GM19467 (cell line): ENCODE data around the gene HPSE2.

Source experiments
- ATAC-seq: cut with Tn5 transposase; IDR thresholded peaks from one replicate; pipeline ENCODE4 v1.9.1; 2021; ENCODE audit warnings: mild to moderate bottlenecking, moderate library complexity; ENCODE audit not compliant: unreplicated experiment

The HPSE2 gene

DNA sequence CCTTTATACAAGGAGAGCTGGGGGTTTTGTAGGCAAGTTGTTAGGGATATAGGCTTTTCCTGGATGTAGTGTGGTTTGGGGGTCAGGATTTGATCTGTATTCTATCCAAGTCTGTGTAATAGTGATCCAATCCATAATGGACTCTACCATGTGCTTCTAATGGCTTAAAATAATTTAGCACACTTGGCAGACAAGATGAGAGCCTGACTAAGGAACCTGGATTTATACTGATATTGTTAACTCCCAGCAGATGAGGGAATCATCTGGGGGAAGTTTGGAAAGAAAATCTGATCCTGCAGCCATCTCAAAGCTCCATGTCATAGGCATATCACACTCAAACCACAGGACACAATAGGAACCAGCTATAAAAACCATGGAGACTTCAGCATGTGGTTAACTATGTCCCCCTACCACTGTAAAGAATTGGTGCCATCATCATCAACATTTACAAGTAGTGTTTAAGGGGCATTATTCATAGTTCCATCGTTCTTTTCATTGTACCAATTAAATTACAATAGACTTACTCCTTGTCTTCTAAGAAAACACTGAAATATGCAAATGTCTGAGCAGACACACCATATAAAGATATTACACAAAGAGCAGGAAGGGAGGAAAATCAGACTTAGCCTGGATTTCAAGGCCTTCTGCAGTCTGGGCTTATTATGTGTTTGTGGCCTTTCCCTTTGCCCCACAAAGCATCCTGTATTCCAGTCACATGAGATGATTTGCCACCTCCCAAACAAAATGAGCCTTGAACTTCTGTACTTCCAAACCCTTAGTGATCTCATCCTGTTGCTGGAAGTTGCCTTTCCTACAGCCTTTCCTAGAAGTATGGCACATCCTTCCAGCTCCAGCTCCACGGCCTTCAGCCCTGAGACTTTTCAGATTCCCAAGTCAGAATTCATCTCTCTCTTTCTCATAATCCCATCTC is 766.4 kb downstream of the HPSE2 start:
- ATAC-seq: no peak

DNA sequence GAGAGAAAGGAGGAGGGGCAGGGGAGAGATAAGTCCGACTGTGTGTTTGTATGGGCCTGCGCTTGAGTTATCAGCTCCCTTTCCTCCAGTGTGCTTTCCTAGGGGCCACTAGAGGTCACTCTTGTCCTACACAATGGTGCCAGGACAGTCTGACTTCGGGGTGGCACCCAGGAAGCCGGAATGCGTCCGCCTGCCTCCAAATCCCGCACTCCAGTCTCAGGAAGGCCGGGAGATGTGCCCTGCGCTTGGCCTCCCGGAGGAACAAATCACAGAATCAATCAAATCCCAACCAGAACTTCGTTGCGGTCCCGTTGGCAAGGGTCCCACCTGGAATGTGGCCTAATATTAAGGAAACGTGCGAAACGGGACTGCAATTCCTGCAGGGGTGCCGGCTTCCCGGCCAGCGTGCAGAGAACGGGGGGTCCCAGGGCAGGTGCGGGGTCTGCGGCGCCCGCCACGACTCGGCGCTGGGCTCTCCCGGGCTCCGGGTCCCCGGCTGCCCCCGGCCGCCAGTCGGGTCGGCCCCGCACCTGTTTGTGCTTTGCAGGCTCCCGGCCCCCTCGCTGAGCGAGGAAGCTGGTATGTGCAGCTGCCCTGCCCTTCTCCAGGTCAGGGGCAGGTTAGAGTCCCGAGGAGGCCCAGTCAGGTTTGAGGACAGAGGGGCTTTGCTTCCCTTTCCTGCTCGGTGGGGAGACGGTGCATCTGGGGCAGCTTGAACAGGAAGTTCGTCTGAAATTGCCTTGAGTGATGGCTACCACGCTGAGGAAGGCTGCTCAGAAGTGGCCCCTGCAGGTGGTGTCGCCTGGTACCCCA is 767.9 kb downstream of the HPSE2 start:
- ATAC-seq: peak; percentile 96

DNA sequence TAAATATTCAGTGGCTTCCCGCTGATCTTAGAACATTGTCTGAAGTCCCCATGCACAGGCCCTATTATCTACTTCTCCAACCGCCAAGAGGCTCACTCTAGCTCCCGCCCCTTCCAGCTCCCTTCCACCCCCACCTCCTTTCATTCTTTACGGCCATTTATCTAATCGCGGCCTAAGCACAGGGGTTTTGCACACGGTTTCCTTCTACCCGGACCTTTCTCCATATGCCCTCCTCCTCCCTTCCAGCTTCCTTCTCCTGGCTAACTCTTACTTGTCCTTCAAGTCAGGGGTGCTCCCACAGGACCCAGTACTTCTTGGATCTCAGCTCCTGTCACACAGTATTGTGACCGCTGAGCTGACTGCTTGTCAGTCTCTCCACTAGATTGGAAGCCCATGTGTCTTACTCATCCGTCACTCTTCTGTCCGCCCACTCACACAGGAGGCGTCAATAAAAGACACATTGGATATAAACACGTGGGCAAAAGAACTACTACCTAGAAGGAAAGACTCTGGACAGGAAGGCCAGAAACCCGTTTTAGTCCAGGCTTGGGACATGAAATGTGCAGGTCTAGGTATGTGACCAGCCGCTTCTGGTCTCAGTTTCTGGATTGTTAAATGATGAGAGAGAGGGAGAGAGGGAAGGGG is 768.7 kb downstream of the HPSE2 start:
- ATAC-seq: no peak

DNA sequence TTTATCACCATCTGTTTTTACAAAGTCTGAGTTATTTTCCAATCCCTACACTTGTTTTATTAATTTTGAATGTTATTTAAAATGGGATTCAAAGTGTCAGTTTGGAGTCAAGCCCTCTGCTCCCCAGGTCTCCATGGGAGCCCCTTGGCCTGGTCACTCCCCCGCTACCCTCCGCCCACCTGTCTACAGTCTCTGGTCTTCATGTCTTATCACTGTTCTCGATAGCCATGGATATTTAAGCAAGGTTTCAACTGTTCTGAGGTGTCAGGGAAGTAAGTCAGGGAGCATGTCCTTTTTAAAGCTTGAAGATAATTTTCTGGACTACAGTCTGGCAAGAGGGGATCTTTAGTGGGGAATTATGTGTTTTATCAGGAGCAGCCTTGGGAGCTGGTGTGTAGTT is 769.8 kb downstream of the HPSE2 start:
- no peak for ATAC-seq

DNA sequence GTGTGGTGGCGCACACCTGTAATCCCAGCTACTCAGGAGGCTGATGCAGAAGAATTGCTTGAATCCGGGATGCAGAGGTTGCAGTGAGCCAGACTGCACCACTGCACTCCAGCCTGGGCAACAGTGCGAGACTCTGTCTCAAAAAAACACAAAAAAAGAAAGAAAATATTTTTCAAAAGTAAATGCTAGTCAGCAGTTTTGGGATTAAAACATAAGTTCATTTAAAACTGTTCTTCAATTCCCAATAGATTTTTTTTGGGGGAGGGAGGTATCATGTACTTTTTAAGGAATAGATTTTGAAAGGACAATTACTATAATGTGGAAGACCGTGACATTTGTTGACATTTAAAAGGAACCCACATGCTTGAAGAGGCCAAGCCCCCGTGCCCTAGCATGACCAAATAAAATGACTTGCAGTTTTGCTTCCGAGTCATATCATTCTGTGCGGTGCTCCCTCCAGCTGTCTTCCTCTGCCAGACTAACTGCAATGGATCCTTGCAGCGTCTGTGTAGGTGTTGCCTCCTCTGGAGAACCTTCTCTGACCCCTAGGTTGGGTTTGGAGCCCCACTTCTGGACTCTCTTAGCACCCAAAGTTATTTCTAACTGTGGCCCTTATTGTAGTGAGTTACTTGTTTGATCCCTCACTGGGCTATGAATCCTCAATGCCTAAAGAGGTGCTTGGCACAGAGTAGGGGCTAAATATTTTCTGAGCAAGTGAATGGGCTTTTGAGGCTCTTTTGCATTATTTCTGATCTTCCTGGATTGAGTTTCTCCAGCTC is 771.5 kb downstream of the HPSE2 start:
- ATAC-seq: no peak

DNA sequence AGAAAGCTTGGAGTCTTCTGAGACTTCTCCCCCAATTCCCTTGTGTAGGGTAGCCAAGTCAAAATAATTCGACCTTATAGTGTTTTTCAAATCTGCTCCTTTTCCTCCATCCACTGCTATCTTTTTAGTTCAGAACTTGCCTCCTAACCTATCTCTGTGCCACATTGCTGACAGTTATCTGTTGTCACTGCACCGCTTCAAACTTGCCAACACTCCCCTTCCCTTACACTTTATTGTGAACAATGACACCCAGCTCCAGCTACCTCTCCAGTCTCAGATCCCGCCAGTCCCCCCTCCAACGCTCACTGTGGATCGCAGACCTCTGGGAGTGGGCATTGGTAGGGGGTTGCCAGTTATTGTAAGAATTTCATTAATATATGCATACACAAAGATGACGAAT is 772.6 kb downstream of the HPSE2 start:
- no peak for ATAC-seq

DNA sequence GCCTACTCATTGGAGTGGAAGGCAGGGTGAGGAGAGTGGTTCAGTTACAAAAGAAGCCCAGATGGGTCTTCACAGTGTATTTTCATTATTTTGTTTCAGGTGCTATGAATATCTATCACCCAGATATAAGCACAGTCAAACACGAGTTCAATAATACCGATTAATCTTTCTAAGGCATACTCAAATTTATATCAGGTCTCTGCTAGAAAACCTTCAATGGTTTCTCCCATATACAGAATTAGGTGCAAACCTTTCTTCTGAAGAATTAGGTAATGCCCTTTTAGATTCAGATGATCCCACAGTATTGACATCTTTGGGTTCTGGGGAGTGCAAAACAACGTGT is 774.2 kb downstream of the HPSE2 start:
- no peak for ATAC-seq

- ATAC-seq: no peak
These were observed 774.7 kb downstream of the HPSE2 start for GRCh38 chr10:98460837-98461499.

DNA sequence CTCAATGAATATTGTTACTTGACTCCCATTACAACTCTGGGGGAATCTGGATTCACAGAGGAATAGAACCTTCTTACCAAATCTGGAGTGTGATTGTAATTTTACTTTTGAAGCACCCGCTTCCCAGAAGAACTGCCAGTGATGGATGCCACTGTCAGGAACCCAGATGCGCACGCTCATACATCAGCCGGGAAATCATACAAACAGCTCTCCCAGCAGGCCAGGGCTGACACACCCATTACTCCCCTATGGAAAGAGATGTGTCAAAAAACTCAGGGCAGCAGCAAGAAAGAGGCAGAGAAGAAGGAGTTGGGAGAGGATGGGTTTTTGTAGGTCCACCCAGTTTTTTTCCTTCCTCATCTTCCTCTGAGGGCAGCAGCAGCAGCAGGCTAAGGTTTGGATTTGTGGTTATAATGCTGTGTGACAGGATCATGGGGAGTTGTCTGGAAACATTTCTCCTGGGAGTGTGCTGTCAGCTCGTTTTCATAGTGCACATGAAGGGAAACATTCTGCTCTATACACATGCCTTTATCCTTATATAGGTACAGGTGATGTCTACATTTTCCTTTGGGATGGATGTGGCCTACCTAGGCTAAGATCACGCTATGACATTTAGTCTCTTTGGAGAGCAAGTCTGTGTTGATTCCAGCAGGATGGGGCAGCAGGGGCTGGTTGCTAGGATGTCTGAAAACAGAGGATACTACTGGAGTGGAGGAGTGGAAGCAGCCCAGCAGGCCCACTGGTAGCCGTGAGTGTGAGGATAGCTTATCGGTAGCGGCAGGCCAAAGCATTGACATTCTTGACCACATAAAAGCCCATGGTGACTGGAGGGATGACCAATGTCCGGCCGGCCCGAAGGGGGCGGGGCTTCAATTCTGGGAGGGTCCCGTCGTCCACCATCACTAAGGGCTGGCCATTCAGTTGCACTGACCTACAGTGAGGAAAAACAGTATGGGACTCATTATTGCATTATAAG is 776.6 kb downstream of the HPSE2 start:
- no peak for ATAC-seq

DNA sequence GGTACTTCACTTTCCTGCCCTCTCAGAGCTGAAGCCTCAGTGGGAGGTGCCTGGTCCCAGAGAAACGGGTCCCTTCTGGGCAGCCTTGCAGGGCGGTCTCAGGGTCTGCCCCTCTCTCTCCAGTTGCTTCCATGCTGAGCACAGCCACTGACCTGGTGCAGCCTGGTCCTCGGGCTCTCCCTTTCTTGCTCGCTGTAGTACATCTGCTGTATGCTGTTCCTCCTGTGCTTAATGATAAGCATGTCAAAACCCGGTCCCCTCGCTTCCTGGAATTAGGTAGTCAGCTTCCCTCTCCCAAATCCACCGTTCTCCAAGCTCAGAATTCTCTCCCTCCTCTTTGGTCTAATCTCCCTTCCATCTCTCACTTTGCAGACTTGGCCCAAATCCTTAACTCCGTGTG is 777.9 kb downstream of the HPSE2 start:
- no peak for ATAC-seq

DNA sequence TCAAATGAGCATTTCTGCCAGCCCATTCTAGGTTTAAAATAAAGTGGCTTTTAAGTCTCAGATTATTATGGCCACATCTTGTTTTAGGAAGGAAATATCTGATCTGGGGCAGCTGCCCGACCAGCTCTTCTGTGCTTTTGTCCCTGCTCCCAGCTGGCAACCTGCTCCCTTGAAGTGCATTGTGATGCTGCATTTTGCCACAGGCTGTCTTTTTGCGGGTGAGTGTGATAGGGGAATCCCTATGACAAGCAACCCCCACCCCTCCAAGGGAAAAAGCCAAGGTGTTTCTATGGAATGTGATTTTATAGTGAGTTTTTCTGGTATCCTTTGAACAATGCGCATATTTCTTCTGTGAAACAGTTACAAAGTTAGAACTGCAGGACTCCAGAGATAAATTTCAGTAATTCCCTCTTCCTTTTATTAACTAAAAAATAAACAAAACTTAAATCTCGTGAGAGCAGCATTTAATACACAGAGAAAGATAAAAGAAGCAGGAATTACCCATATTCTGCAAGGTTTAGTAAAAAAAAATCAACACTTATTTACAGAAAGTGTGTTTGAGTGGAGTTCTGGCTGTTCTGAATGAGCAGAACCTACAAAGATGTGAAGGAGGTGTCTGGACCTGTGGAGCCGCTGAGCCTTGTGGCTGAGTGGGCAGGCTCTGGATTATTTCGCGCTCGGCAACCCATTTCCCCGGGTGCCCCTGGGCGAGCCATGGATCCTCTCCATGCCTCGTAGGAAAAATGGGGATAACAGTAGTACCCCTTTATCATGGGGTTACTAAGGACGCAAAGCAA is 778.8 kb downstream of the HPSE2 start:
- ATAC-seq: no peak

- ATAC-seq: no peak
These were observed 779.5 kb downstream of the HPSE2 start for GRCh38 chr10:98456043-98456570.

- ATAC-seq: no peak
These were observed 781.9 kb downstream of the HPSE2 start for GRCh38 chr10:98453729-98454128.

DNA sequence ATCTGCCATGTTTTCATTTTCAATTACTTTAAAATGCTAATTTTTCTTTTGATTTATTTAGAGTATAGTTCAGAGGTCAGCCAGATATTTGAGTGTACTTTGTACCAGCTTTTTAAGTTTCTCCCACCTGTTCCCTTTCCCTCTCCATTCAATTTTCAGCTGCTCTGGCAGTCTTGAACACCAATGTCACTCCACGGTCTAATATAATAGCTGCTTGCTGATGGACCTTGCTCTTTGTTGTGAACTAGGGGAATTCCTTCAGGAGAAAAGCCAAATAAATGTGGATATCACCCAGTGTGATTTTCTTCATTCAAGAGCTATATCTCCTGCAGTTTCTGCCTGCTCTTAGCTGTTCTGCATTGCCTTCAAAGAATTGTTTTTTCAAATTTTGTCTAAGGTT is 785.0 kb downstream of the HPSE2 start:
- ATAC-seq: no peak

GRCh38 chr10:98449287-98449686 is 786.4 kb downstream of the HPSE2 start:
- no peak for ATAC-seq

- ATAC-seq: peak; percentile 87
These were observed 788.9 kb downstream of the HPSE2 start, which contains the start of gene HPS1 for GRCh38 chr10:98446661-98447221. Gene HPS1 (minus strand): TSS chr10:98446935. CDS start chr10:98443240, 3,695 bp downstream.

DNA sequence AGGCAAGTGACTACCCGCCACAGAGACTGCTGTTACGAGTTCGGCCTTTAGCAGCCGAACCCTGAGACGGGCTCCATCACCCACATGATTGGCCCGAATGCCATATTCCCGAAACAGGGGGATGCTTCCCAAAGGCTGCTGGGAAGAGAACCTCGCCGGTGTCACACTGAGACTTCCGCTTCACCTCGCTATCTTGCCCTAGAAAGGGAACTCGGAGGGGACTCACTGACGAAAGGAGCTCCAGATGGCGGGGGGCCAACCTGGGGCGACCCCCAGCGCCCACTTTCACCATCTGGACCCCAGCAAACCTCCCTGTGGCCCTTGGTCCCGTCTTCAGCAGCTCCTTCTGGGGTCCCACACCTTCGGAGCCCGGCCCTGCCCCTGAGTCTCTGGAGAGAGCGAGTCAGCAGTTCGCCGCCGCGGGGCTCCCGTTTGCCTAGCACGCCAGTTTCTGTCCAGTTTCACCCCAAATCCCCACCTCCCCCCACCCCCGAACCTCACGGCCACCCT is 789.4 kb downstream of the HPSE2 start:
- peak; percentile 7 for ATAC-seq
